Measurements from ENCODE around the gene CTH. TPM values are rescaled to one million over a fixed set of nuclear protein-coding genes. Genes with fewer than 3 reads are reported as not detected.
"Not testable (repeated sequence)": the region's sequence is repeated elsewhere in the genome, so short reads cannot be mapped to it uniquely, and the experiment has no call there.

Gene CTH
- total RNA-seq, result 1 to 10 TPM; 2.0 to 2.9 TPM

DNA sequence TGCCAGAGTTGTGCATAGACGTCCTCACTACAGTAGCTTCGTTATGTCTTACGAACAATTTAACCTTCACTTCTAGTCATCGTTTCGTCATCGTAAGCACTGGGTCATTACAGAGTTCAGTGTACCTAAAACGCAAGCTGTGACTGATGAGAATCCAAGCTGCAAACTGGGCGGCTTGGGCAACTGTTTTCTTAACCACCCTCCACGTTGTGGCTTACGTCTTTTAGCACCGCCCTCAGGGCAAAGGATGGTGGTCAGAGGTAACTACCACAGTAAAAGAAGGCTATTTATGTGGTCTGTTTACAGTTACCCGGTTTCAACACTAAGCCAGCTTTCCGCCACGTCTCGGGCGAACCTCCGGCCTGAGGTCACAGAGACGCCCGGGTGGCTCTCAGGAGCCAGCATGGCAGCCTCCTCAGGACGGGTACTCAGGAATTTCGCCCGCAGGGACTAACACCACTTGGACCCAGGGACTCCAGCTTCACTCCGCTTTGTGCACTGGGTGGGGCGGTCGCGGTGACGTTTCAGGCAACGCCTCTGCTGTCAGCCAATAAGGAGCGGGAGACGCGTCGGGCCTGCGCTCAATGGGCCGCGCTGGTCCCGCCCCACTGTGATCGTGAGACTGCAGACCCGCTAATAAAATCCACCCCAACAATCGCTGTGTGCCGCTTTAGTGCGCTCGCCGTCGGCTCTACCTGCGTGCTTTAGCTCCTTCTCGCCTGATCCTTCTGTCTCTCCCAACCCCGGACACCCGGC lies at the start of gene CTH:
Gene CTH, plus strand, starts transcription at position 665 of the 756 bp plus-strand sequence. CDS start 148 bp downstream, outside the sequence.
- Mint-ChIP-seq H3K9me3 (no peaks in the 10 kb centered on the region), H3K4me1 (peaks cover 19% of the 10 kb centered on the region), H3K27ac (peak within 1 kb of the TSS; percentile 95), H3K4me3 (peak within 1 kb of the TSS; percentile 92), H3K27me3 (peaks cover 12% of the 10 kb centered on the region), H3K36me3 (ENCODE audit: low read depth) (no peaks in the 10 kb centered on the region)
- DNase-seq, result peak; percentile 93
- ChIA-PET CTCF (interaction anchor here (0.7 to 2.1 kb wide), 6 partner anchors 11 to 91 kb away, joined by 3 to 5 read pairs (median 4); partner anchors contain the start of gene ANKRD13C), POLR2A (interaction anchor here (0.9 kb wide), 1 partner anchor 56 kb away, joined by 5 read pairs; the partner anchor contains the start of gene ANKRD13C)

DNA sequence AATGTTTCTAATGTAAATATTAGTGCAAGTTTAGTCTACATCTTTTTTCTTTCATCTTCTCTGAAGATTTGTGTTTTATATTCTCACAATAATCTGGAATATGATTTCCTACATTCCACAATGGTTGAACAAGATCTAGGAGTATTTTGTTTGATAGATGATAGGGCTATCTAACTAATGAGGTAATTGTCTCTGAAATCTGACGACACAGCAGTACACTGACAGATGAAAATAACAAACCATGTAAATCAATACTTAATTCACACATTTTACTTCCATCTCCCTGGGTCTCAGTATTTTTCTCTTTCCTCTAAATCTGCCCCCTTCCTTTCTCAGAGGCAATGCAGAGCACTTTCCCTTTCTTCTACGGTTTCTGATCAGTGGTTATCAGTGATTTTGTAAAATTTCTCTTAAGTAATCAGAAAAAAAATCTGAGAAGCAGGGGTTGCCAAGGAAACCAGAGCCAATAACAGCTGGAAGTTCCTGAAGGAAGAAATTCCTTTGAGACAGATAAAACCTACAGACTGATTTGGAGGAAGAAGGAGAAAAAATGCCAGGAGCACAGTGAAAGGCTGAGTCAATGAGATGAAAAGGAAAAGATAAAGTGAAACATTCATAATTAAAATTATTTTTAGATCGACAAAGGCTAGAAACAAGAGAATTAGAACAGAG lies 49.2 kb upstream of the CTH start:
- no peak overlapping the region for H3K4me3 Mint-ChIP-seq
- peaks cover 11% of the 10 kb centered on the region for H3K4me1 Mint-ChIP-seq
- no peaks in the 10 kb centered on the region for H3K27me3 Mint-ChIP-seq
- H3K36me3 Mint-ChIP-seq (ENCODE audit: low read depth), result peaks cover 6% of the 10 kb centered on the region
- H3K27ac Mint-ChIP-seq, result no peak overlapping the region
- ChIA-PET CTCF (no interaction called here), POLR2A (no interaction called here)
- DNase-seq, result no peak
- no peaks in the 10 kb centered on the region for H3K9me3 Mint-ChIP-seq

DNA sequence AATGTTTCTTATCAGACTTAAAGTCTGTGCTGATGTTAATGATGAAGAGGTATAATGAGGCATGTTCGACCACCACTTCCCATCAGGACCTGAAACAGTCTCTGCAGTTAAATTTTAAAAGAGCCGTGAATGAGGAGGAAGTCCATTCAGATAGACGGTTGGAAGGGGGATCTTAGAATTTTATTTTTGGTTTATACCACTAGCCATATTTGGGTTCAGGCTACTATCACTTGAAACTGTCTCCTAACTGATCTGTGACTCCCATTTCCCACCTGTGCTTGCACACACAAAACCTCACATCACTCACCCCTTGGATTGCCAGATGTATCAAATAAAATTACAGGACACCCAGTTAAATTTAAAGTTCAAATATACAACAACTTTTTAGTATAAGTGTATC lies 46.6 kb upstream of the CTH start:
- Mint-ChIP-seq H3K27ac (no peak overlapping the region), H3K27me3 (no peaks in the 10 kb centered on the region), H3K4me3 (no peak overlapping the region), H3K9me3 (no peaks in the 10 kb centered on the region), H3K36me3 (ENCODE audit: low read depth) (peaks cover 3% of the 10 kb centered on the region), H3K4me1 (peaks cover 12% of the 10 kb centered on the region)
- POLR2A ChIA-PET, result no interaction called here
- CTCF ChIA-PET, result no interaction called here
- DNase-seq, result no peak

DNA sequence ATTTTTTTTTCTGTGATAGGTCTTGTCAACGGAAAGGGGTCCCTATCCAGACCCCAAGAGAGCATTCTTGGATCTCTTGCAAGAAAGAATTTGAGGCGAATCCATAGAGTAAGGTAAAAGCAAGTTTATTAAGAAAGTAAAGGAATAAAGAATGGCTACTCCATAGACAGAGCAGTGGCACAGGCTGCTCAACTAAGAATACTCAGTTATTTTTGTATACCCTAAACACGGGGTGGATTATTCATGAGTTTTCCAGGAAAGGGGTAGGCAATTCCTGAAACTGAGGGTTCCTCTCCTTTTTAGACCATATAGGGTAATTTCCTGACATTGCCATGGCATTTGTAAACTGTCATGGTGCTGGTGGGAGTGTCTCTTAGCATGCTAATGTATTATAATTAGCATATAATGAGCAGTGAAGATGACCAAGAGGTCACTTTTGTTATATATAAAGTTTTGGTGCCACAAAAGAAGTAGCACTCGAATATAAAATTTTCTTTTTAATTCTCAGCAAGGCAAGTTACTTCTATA lies 44.6 kb upstream of the CTH start:
- H3K27me3 Mint-ChIP-seq; H3K27ac Mint-ChIP-seq; H3K4me1 Mint-ChIP-seq; H3K9me3 Mint-ChIP-seq; H3K36me3 Mint-ChIP-seq (ENCODE audit: low read depth); POLR2A ChIA-PET; H3K4me3 Mint-ChIP-seq; DNase-seq; CTCF ChIA-PET: not testable (repeated sequence)

DNA sequence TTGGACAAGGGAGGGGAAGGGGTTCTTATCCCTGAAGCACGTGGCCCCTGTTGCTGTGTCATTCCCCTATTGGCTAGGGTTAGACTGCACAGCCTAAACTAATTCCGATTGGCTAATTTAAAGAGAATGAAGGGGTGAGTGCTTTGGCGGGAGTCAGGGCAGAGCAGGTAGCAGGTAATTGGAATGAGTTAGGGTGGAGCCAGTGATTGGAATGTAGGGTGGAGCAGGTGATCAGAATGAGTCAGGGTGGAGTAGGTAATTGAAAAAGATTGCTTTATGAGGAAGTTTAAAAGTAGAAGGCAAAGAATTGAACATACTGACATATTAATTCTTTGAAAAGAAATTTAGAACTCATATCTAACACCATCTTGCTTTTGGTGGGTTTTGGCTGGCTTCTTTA lies 44.1 kb upstream of the CTH start:
- POLR2A ChIA-PET; H3K9me3 Mint-ChIP-seq; H3K27ac Mint-ChIP-seq; H3K27me3 Mint-ChIP-seq; CTCF ChIA-PET; DNase-seq; H3K4me1 Mint-ChIP-seq; H3K4me3 Mint-ChIP-seq; H3K36me3 Mint-ChIP-seq (ENCODE audit: low read depth): not testable (repeated sequence)

DNA sequence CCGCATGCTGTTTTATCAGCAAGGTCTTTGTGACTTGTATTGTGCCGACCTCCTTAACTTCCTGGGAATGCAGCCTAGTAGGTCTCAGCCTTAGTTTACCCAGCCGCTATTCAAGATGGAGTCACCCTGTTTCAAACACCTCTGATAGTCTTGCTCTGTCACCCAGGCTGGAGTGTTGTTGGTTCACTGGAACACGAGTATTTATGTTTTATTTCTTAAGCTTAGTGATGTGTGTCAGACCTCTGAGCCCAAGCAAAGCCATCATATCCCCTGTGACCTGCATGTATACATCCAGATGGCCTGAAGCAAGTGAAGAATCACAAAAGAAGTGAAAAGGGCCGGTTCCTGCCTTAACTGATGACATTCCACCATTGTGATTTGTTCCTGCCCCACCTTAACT lies 43.7 kb upstream of the CTH start:
- CTCF ChIA-PET; H3K4me1 Mint-ChIP-seq; H3K9me3 Mint-ChIP-seq; H3K27ac Mint-ChIP-seq; DNase-seq; H3K4me3 Mint-ChIP-seq; H3K36me3 Mint-ChIP-seq (ENCODE audit: low read depth); H3K27me3 Mint-ChIP-seq; POLR2A ChIA-PET: not testable (repeated sequence)

DNA sequence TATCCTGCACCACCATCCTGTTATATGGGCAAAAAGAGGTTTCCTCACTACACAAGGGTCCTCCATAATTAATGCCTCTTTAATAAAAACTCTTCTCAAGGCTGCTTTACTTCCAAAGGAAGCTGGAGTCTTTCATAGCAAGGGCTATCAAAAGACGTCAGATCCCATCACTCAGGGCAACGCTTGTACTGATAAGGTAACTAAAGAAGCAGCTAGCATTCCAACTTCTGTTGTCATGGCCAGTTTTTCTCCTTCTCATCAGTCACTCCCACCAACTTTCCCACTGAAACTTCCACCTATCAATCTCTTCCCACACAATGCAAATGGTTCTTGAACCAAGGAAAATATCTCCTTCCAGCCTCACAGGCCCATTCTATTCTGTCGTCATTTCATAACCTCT lies 39.5 kb upstream of the CTH start:
- H3K4me3 Mint-ChIP-seq; POLR2A ChIA-PET; H3K27ac Mint-ChIP-seq; H3K27me3 Mint-ChIP-seq; CTCF ChIA-PET; DNase-seq; H3K36me3 Mint-ChIP-seq (ENCODE audit: low read depth); H3K4me1 Mint-ChIP-seq; H3K9me3 Mint-ChIP-seq: not testable (repeated sequence)

DNA sequence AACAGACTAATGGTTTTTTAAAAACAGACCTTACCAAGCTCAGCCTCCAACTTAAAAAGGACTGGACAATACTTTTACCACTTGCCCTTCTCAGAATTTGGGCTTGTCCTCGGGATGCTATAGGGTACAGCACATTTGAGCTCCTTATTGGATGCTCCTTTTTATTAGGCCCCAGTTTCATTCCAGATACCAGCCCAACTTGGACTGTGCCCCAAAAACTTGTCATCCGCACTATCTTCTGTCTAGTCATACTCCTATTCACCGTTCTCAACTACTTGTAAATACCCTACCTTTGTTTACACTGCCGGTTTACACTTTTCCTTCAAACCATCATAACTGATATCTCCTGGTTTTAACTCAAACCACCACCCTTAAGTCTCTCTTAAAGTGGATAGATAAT lies 38.6 kb upstream of the CTH start:
- Mint-ChIP-seq H3K36me3 (ENCODE audit: low read depth) (no peaks in the 10 kb centered on the region), H3K27ac (no peak overlapping the region), H3K4me3 (no peak overlapping the region), H3K9me3 (no peaks in the 10 kb centered on the region), H3K27me3 (no peaks in the 10 kb centered on the region), H3K4me1 (no peaks in the 10 kb centered on the region)
- no peak for DNase-seq
- ChIA-PET CTCF (no interaction called here), POLR2A (no interaction called here)

DNA sequence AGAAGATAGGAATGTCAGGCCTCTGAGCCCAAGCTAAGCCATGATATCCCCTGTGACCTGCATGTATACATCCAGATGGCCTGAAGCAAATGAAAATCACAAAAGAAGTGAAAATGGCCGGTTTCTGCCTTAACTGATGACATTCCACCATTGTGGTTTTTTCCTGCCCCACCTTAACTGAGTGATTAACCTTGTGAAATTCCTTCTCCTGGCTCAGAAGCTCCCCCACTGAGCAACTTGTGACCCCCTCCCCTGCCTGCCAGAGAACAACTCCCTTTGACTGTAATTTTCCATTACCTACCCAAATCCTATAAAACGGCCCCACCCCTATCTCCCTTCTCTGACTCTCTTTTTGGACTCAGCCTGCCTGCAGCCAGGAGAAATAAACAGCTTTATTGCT lies 37.5 kb upstream of the CTH start:
- DNase-seq; H3K27me3 Mint-ChIP-seq; H3K4me1 Mint-ChIP-seq; H3K4me3 Mint-ChIP-seq; H3K9me3 Mint-ChIP-seq; H3K36me3 Mint-ChIP-seq (ENCODE audit: low read depth); H3K27ac Mint-ChIP-seq; CTCF ChIA-PET: not testable (repeated sequence)
- POLR2A ChIA-PET, result interaction anchor here (1.1 kb wide), 1 partner anchor 215 kb away, joined by 3 read pairs; no protein-coding TSS in a partner anchor

DNA sequence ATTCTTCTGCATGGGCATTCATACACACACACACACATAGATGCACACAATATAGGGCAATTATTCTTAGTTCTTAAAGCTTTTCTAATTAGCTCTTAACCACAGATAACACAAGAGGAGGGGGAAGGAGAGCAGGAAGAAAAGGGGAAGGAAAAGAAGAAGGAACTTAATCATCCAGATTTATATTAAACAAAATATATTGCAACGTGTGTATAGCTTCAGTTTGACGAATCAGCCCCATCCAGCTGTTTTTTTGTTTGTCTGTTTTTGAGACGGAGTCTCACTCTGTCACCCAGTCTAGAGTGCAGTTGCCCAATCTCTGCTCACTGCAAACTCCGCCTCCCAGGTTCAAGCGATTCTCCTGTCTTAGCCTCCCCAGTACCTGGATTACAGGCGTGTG lies 34.9 kb upstream of the CTH start:
- Mint-ChIP-seq H3K36me3 (ENCODE audit: low read depth) (no peaks in the 10 kb centered on the region), H3K4me3 (no peak overlapping the region), H3K9me3 (no peaks in the 10 kb centered on the region), H3K27ac (no peak overlapping the region), H3K4me1 (no peaks in the 10 kb centered on the region), H3K27me3 (no peaks in the 10 kb centered on the region)
- ChIA-PET CTCF (no interaction called here), POLR2A (no interaction called here)
- no peak for DNase-seq

DNA sequence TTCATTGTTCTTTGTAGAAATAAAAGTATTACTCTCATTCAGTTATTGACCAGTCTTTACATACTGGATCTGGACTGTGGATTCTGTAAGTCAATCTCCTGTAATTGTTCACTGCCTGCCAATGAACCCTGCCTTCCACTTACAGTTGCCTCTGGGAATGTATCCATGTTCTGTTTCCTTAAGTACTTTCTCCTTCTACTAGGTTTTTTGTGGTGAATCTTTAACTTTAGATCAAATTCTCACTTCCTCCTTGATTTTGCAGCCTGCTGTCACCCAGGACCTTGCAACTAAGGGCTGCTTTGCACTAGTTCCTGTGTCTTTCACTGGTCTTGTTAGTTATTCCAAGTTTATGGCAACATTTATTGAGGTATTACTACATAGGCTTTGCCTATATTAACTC lies 28.4 kb upstream of the CTH start:
- Mint-ChIP-seq H3K4me1 (no peaks in the 10 kb centered on the region), H3K4me3 (no peak overlapping the region), H3K36me3 (ENCODE audit: low read depth) (no peaks in the 10 kb centered on the region), H3K9me3 (no peaks in the 10 kb centered on the region), H3K27ac (no peak overlapping the region), H3K27me3 (peaks cover 4% of the 10 kb centered on the region)
- CTCF ChIA-PET, result no interaction called here
- DNase-seq, result no peak
- POLR2A ChIA-PET, result no interaction called here

DNA sequence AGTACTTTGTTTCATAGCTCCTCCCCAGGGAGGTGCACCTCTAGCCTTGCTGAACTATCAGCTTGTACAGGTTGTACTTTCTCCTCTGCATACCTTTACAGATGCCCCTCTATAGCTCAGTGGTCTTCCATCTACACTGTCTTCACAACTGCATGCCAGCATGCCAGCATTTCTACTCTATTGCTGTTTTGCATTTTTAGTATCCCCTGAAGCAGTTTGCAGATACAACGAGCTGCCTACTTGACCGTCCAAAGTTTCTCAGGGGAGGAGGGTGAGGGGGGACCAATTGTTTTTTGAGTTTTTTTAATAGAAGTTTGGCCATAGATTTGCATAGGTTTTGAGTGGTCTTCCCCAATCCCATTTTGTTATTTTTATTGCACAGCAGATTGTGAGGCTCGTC lies 27.6 kb upstream of the CTH start:
- no peak for DNase-seq
- H3K4me3 Mint-ChIP-seq, result no peak overlapping the region
- no peak overlapping the region for H3K27ac Mint-ChIP-seq
- H3K36me3 Mint-ChIP-seq (ENCODE audit: low read depth), result no peaks in the 10 kb centered on the region
- H3K4me1 Mint-ChIP-seq, result no peaks in the 10 kb centered on the region
- peaks cover 4% of the 10 kb centered on the region for H3K27me3 Mint-ChIP-seq
- CTCF ChIA-PET, result no interaction called here
- H3K9me3 Mint-ChIP-seq, result no peaks in the 10 kb centered on the region
- POLR2A ChIA-PET, result no interaction called here

DNA sequence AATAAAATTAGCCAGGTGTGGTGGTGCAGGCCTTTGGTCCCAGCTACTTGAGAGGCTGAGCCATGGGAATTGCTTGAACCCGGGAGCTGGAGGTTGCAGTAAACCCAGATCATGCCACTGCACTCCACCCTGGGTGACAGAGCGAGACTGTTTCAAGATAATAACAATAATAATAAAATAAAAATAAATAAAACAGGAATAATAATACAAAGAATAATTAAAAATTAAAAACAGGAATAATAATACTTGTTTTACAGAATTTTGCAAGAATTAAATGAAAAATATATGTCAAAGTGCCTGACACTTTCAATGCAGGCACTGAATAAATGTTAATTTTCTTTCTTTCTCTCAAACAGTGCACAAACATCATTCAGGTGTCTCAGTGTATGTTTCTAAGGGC lies 26.5 kb upstream of the CTH start:
- H3K27ac Mint-ChIP-seq, result no peak overlapping the region
- no peak overlapping the region for H3K4me3 Mint-ChIP-seq

More for the DNA sequence above, 26.5 kb upstream of the CTH start:
- no peaks in the 10 kb centered on the region for H3K36me3 Mint-ChIP-seq (ENCODE audit: low read depth)
- POLR2A ChIA-PET, result no interaction called here
- H3K27me3 Mint-ChIP-seq, result peaks cover 9% of the 10 kb centered on the region
- H3K4me1 Mint-ChIP-seq, result no peaks in the 10 kb centered on the region
- no peaks in the 10 kb centered on the region for H3K9me3 Mint-ChIP-seq
- CTCF ChIA-PET, result no interaction called here
- no peak for DNase-seq
